HepG2 (cell line): ENCODE measurements around the gene ALKBH4.
"Not testable (repeated sequence)": the region's sequence is repeated elsewhere in the genome, so short reads cannot be mapped to it uniquely, and the experiment has no call there.

Experiments
- MBNL3 ChIP-seq: fragments of 250-450 bp; sonication (Bioruptor Pico); conservative IDR thresholded peaks from 2 replicates; pipeline ENCODE4 v1.8.0; 2022; ENCODE audit warnings: mild to moderate bottlenecking, inconsistent platforms
- NFYB ChIP-seq: sonication (generic); formaldehyde crosslinking; IDR thresholded peaks from 2 replicates; pipeline ENCODE4 v1.4.0; 2020; ENCODE audit warnings: missing genetic modification reagents
- PHF8 ChIP-seq: sonication (generic); formaldehyde crosslinking; IDR thresholded peaks from 2 replicates; pipeline ENCODE4 v1.5.0; 2020; ENCODE audit warnings: missing genetic modification reagents
- ZBTB7A ChIP-seq: sonication (generic); formaldehyde crosslinking; IDR thresholded peaks from 2 replicates; pipeline ENCODE4 v1.8.0; 2022; ENCODE audit warnings: mild to moderate bottlenecking, missing genetic modification reagents
- ZNF773 ChIP-seq: sonication (generic); formaldehyde crosslinking; IDR thresholded peaks from 2 replicates; pipeline ENCODE4 v1.4.0; 2020; ENCODE audit warnings: missing genetic modification reagents, borderline replicate concordance
- TF ChIP-seq, protein P1 (sequence below): sonication (generic); formaldehyde crosslinking; IDR thresholded peaks from 2 replicates; pipeline ENCODE4 v1.5.0; 2020; ENCODE audit warnings: mild to moderate bottlenecking, missing genetic modification reagents, moderate library complexity

DNA sequence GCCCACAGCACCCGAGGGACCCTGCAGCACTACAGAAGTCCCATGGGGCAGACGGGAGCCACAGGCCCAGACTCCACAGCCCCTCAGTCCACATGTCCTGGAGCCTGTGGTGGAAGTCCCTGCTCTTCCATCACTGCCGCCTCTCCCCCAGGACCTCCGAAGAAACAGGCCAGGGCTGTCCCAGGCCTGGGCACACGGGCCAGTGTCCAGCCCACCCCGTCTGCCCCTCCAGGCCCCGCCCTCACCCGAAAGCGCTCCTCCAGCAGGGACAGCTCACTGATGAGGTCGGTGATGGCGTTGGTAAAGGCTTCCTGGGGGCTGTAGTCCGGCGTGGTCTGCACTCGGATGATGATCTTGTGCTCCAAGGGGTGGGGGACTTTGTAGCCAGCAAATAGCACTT lies 9.5 kb upstream of the ALKBH4 start:
- not testable (repeated sequence) for TF ChIP-seq ZBTB7A (CRISPR knock-in tag); ZNF773; NFYB (CRISPR knock-in tag); PHF8; MBNL3 (CRISPR knock-in tag)
- TF ChIP-seq, protein P1, sequence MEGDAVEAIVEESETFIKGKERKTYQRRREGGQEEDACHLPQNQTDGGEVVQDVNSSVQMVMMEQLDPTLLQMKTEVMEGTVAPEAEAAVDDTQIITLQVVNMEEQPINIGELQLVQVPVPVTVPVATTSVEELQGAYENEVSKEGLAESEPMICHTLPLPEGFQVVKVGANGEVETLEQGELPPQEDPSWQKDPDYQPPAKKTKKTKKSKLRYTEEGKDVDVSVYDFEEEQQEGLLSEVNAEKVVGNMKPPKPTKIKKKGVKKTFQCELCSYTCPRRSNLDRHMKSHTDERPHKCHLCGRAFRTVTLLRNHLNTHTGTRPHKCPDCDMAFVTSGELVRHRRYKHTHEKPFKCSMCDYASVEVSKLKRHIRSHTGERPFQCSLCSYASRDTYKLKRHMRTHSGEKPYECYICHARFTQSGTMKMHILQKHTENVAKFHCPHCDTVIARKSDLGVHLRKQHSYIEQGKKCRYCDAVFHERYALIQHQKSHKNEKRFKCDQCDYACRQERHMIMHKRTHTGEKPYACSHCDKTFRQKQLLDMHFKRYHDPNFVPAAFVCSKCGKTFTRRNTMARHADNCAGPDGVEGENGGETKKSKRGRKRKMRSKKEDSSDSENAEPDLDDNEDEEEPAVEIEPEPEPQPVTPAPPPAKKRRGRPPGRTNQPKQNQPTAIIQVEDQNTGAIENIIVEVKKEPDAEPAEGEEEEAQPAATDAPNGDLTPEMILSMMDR: not testable (repeated sequence)
